GM03348 (cell line): ENCODE measurements around the gene EDC4.
"Not testable (repeated sequence)": the region's sequence is repeated elsewhere in the genome, so short reads cannot be mapped to it uniquely, and the experiment has no call there.

Experiments used
- DNase-seq: peaks from one replicate; pipeline ENCODE4 v3.0.0; 2012; ENCODE audit warnings: low spot score

Gene EDC4

GRCh38 chr16:67872631-67873434 is at the start of gene EDC4:
Gene EDC4, plus strand, starts transcription at chr16:67873052. Its CDS starts 210 bp downstream, at chr16:67873262.
- peak; percentile 95 for DNase-seq

GRCh38 chr16:67825119-67825518 is 47.7 kb upstream of the EDC4 start:
- no peak for DNase-seq

DNA sequence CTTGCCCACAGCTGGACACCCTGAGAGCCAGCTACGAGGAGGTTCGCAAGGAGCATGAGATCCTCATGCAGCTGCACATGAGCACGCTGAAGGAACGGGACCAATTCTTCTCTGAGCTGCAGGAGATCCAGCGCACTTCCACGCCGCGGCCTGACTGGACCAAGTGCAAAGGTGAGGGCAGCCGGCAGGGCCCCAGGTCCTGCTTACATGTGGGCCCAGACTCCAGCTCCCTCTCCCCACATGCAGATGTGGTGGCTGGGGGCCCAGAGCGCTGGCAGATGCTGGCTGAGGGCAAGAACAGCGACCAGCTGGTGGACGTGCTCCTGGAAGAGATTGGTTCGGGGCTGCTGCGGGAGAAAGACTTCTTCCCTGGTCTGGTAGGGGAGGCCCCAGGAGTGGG is 46.9 kb upstream of the EDC4 start:
- DNase-seq: no peak

DNA sequence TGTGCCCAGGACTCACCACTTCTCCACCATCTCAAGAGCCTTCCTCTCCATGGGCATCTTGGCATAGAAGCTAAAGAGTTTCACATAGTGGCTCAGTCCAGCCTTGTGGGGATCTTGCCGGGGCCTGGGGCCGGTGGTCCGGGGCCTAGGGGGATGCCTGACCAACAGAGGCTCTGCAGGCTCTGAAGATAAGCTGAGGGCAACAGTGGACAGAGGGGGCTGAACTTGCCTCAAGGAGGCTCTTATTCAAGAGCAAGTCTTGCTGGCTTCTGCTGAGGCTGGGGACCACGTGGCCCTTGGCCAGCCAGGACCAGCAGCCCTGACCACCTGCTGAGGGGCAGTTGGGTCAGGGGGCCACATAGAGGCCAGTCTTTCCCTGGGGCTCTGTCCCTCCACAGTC is 44.2 kb upstream of the EDC4 start:
- DNase-seq: no peak

DNA sequence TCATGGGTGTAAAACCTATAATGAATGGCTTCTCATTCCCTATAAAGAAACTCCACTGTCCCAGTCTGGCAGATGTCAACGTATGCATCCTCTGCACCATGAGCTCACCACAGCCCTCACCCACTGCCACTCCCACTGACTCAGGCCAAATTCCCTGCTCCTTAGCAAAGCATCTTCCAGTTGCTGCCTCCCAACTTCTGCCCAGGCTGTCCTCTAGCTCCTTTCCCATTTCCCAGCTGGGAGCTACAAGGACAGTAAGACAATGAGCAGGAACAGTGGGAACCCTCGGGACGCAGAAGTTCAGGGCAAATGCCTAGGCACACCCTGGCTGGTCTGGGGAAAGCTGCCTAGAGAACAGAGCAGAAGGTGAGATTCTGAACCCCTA is 39.8 kb upstream of the EDC4 start:
- DNase-seq: peak; percentile 83

- DNase-seq: peak; percentile 96
These were observed 39.2 kb upstream of the EDC4 start for GRCh38 chr16:67833415-67834241.

DNA sequence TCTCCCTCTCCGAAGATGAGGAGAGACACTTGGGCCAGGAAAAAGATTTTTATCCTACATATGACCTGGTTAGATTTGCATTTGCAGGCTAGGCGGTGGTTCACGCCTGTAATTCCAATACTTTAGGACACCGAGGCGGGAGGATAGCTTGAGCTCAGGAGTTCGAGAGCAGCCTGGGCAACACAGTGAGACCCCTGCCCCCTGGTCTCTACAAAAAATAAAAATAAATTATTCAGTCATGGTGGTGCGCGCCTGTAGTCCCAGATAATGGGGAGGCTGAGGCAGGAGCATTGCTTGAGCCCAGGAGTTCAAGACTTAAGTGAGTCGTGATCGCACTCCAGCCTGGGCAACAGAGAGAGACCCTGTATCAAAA is 38.6 kb upstream of the EDC4 start:
- DNase-seq: no peak

GRCh38 chr16:67837190-67837589 is 35.7 kb upstream of the EDC4 start:
- not testable (repeated sequence) for DNase-seq

- DNase-seq: no peak
These were observed 35.0 kb upstream of the EDC4 start for GRCh38 chr16:67837811-67838210.

DNA sequence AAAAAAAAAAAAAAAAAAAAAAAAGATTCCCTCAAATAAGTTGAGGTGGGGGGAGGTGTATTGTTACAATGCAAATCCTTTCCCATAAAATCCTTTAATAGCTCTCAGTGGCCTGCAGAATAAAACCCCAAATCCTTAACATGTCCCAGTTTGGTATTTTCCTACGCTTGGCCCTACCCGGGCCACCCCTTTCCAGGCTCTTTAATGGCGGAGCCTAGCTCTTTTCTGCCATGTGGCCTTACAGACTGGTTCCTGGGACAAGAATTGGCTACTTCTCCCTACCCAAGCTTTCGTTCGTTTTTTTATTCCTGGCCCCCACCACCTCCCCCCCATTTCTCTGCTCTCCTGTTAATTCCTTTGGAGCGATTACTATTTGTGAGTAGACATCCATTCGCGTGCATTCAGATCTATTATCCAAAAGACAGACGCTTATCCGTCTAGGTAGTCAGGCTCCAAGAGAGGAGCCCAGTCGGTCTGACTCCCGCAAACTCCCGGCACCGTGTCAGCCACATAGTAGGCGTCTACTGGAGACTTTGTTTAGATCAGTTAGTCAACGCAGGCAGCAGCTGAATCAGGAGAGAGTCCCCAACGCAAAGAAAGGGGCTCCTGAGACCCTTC is 31.5 kb upstream of the EDC4 start:
- no peak for DNase-seq

DNA sequence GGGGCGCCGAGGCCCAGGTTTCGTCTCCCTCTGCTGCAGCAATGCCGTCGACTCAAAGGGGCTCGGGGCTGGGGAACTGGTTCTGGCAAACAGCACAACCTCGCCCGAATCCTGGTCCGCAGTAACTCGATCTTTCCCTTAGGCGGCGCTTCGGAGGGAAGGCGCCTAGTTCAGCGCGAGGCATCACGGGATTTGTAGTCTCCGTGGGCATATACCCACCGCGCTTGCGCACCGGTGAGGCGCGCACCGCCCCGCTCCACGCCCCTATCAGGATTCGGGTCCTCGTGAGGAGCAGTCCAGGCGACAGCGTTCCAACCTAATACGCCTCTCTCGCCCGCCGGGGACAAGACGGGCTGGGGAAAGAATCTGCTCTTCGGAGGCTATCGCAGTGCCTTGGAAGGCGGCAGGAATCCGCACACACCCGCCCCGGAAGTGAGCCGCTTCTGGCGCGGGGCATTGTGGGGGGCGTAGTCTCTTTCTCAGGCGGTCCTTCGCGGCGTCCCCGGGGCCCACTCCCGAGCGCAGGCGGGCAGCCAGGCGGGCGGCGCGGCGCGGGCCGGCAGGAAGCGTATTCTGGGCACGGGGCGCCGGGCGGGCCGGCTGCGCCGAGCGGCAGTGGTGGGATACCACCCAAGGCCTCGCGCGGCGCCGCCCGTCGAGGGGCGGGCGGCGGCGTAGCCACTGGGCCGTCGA is 30.9 kb upstream of the EDC4 start, which contains the start of gene THAP11:
Gene THAP11 (plus strand): TSS at position 505 of the 693 bp plus-strand sequence. CDS start 235 bp downstream, outside the sequence.
- DNase-seq: peak; percentile 95

- DNase-seq: peak; percentile 38
These were observed 30.1 kb upstream of the EDC4 start for GRCh38 chr16:67842509-67843342.

GRCh38 chr16:67843343-67843765 is 29.5 kb upstream of the EDC4 start:
- peak; percentile 15 for DNase-seq

DNA sequence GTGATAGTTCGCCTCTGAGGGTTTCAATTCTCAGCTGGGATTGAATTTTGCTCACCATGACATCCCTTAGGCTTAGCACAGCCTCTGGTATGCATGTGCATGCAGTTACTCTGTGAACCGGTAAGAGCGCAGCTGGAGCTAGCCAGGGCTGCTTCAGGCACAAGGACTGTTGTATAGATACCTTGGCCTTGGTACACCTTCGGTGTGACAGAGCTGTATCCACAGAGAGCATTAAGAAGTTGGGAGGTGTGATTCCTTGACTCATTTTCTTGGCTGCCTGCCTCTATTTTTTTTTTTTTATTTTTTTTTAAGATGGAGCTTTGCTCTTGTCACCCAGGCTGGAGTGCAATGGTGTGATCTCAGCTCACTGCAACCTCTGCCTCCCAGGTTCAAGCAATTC is 28.4 kb upstream of the EDC4 start:
- DNase-seq: peak; percentile 37

DNA sequence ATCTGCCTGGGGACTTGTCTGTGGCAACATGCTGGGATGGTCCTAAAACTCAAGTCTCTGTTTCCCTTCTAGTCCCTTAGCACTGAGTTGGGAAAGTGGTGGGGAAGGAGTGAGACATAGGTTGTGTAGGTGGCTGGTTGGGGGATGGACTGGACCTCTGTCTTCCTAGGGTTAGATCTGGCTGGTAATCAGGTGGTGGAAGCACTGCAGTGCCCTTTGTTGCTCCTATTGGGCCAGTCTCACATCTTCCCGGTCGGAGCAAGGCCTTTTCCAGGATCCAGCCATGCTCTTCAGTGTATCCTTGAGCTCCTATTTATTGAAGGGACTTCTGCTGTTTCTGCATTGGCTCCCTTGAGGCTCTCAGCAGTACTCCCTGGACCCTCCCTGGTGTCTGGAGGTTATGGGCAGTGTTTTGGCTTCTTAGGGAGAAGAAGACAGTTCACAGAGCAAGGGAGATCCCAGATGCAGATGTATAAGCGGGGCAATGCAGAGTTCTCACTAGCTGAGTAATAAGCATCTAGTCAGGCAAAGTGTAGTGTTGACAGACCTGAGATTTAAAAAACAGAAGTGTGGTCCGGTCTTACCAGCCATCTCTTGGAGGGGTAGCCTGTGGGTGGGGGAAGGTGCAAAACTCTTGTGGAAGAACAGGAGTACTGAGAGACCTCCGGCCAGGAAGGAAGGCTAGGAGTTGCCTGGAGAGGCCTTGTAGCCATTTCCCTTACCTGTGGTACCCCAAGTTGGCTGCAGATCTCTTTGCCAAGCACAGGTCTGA is 27.4 kb upstream of the EDC4 start:
- no peak for DNase-seq

DNA sequence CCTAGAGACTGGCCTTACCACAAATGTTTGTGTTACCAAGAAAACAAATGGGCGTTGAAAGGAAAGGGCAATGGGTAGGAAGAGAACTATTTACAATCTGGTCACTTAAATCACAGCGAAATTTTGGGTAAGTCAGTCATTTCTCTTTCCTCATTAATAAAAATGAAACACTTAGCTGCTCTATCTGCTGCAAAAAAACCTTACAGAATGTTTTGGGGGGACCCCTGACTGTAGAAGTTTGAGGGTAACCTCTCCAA is 26.9 kb upstream of the EDC4 start:
- no peak for DNase-seq

GRCh38 chr16:67846320-67847063 is 26.4 kb upstream of the EDC4 start, which contains the start of gene NUTF2:
Gene NUTF2, plus strand, starts transcription at chr16:67846933. Its CDS starts 18,198 bp downstream, at chr16:67865131.
- peak; percentile 96 for DNase-seq

GRCh38 chr16:67847064-67847861 is 25.6 kb upstream of the EDC4 start, which contains the start of gene CENPT:
Gene CENPT, minus strand, starts transcription at chr16:67847693. Its CDS starts 13,834 bp downstream, at chr16:67833859.
- DNase-seq: peak; percentile 74

DNA sequence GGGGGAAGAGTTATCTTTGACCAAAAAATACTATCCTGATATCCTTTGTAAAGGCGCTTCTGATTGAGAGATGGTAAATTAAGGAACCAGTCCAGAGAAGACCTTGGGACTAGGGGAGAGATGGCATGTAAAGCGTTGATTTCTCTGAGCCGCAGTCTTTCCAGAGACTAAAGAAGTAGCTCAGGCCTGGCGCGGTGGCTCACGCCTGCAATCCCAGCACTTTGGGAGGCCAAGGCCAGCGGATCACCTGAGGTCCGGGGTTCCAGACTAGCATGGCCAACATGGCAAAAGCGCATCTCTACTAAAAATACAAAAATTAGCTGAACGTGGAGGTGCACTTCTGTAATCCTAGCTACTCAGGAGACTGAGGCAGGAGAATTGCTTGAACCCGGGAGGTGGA is 24.7 kb upstream of the EDC4 start:
- DNase-seq: no peak
